SIG-M5 treated with dmso at 0.1 percent for 504 hours (cell line): Measurements from ENCODE around the gene MB21D2.
A peak's percentile ranks its signal among the peaks of the same experiment; 100 is the strongest.
"Not testable (repeated sequence)": the region's sequence is repeated elsewhere in the genome, so short reads cannot be mapped to it uniquely, and the experiment has no call there.

Source experiments
- DNase-seq: peaks from one replicate; lab custom pipeline; 2025; ENCODE audit not compliant: unreplicated experiment; lab: John Stamatoyannopoulos, UW

The MB21D2 gene

DNA sequence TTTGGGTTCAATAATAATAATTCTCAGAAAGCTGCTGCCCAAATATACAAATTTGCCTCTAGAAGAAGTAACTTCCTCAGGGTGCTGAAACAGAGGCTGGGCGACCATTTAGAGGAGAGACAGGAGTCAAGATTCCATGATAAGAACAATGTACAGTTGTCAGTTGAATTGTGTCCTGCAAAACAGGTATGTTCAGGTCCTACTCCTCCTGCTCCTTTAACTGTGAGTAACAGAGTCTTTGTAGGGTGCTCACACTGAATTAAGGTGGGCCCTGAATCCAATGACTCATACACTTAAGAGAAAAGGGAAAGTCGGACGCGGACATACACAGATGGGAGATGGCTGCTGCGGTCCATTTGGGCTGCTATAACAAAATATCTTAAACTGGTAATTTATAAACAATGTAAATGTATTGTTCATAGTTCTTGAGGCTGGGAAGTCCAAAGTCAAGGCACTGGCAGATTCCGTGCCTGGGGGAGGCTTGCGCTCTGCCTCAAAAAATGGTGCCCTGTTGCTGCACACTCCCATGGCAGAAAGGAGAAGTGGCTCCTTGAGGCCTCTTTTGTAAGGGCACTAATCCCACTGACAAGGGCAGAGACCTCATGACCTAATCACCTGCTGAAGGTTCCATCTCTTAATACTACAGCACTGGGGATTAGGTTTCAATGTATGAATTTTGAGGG lies 55.1 kb downstream of the MB21D2 start:
- DNase-seq: no peak

DNA sequence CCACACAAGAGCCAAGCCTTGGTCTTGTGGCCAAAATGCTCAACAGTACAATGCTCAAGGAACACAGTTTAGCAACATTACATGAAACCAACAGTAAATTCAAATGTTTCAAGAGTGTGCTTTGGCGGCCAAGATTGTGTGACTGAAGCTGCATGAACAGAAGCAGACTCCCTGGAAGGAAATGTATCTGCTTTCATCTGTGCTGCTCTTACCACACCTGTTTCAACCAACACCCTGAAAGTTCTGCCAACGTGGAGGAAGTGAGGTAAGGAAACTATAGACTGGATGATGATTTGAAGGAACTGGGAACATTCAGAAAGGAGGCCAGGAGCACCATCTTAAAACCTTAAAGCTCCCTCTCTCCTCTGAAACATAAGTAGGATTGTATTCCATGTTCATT lies 55.7 kb downstream of the MB21D2 start:
- DNase-seq: no peak

DNA sequence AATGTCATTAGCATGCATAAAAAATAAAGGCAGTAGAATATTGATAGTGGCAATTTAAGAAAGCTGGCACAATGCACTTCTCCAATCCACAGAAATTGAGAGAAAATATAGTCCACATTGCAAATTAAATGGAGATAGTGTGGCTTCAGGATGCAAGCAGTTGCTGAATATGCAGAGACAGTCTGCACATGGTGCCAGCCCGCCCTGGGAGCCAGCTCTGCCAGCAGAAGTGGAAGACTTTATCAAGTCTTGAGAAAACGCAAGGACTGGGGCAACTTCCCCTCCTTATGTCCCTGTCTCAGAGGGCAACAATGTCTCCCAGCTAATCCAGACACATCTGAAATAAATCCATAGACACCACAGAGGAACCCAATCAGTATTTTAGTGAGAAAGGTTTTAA lies 57.2 kb downstream of the MB21D2 start:
- DNase-seq: no peak

DNA sequence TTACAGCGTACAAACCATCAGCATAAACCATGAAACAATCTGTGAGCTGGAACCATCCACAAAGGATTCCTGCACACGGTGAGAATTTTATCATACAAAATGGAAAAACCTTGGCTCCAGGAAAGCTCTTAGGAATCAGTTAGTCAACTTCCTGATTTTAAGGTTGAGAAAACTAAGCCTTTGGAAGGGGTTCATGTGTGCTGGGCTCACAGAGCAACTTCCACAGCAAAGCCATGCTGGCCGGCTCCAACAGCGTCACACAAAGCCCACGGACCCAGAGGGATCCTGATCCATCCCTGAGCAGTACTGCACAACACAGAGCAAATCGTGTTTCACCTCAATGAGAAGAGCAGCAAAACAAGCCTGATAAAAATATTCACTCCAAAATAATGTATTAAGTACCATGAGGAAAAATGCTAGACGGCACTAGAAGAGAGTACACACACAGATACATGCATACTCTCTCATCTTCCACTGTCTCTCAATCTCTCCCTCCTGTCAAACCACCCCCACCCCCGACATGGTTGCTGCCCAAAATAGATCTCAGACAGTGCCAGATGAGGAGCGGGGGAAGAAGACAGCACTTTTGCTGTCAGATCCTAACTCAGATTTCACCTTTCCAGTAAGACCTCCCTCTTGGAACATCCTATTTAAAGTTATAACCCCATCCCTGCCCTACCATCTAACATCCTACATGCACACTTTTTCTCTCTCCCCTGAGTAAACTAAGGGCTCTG lies 58.6 kb downstream of the MB21D2 start:
- no peak for DNase-seq

DNA sequence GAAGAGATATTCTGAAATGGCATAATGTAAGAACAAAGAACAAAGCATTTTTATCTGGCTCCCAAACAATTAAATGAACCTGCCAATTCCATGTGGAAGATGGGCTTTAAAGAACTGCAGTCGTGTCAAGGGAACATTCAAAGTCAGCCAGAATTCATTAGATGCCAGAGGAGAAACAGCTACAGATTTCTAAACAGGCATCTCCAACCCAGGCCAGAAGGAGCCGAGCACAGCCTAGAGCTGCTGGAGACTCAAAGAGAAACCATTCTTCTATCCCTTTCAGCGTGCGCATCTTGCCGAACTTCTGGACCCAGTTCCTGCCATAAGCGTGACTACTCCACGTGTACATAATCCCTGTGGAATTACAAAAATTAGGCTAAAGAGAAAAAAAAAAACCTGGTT lies 60.4 kb downstream of the MB21D2 start:
- no peak for DNase-seq

DNA sequence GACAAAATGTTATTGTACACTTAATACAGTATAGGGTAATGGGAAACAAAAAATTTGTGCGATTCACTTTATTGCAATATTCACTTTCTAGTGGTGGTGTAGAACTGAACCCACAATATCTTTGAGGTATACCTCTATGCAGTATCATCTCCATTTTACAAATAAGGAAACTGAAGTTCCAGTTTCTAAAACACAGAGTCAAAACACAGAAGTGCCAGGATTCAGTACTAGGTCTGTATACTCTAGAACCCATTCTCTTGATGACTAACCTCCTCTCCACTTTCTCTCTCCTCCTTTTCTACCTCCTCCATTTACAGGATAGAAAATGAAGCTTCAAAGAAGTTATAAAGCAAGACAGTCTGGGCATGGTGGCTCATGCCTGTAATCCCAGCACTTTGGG lies 62.2 kb downstream of the MB21D2 start:
- DNase-seq: no peak

DNA sequence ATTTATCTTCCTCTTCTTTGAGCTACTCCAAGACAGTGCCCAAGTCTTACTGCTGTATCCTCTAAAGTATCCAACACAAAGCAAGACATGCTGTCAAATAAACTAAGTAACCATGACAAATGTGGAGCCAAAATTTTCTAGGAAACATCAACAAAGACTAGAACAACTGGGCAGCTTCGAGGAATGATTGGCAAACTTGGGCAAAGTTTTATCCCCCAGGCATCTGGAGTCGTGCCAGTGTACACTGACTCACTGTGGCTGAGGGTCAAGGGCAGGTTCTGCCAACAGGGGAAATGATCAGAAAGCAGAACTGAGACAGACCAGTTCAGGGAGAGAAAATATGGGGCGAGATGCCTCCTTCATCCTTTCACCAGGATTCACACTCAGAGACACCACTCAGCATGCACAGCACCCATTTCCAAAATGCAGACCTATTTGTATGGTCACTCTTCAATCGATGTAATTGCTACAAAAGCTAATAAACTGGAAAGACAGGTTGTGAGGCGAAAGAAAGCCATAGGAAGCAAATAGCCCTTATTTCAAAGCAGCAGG lies 65.8 kb downstream of the MB21D2 start:
- peak; percentile 71 for DNase-seq

DNA sequence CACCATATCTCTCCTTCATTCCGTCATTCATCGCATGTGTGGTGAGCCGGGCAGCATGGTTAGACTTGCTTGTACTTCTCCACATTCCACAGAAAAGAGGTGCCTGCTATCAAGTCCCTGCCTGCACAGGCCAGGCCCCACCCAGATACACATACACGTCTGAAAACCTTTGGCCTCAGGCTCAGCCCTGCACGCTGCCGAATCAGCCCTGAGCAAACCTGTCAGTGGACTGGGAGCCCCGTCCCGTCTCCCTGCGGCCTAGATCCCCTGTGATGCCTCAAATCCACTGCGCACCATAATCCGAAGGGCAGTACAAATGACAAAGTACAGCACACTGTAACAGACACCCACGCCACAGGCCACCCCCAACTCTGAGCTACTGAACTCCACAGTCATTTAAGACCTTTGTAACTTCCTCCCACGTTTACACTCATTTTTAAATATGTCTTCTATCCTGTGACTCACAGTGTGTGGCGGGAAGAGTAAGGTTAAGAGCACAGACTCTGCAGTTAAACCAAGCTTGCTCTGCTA lies 67.1 kb downstream of the MB21D2 start:
- DNase-seq: peak; percentile 26

DNA sequence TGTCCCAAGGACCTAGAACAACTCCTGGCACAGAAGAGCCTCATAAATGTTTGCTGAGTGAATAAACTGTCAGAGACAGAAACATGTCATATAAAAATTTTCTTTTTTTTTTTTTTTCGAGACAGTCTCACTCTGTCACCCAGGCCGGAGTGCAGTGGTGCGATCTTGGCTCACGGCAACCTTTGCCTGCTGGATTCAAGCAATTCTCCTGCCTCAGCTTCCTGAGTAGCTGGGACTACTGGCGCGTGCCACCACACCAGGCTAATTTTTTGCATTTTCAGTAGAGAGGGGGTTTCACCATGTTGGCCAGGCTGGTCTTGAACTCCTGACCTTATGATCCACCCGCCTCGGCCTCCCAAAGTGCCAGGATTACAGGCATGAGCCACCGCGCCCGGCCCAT lies 67.8 kb downstream of the MB21D2 start:
- DNase-seq: not testable (repeated sequence)

DNA sequence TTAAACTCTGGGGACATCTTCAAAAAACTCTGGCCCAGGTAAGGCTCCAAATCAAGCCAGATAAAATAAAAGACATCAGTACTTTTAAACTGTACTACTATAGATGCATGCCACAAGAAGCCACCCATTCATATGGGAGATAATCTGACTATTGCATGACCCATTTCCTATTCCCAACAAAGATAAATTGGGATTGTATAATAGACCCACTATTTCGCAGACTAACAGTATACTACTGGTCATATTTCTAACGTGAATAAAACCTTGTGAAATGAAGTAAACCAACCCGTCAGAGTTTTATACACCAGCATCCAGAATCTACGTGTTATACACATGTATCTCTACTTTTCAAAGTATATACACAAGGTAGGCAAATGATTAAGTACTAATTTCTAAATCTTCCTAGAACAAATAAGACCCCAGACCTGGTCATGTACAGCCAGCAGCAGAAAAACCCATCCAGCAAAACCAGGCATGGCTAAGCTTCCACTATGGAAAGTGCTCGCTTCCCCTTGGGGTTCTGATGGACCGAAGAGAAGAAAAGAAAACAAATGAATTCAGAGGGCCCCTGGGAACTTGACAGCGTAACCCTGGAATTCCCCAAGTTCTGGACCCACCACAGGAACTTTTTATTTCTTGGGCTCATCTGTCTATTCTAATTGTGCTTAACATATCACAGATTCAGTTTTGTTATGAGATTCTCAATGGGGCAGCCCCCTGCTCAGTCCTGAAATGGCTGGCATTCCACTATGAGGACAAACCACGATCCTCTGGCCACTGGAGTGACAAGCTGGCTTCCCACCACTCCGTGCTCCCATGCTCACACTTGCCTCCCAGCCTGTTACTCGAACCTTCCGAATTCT lies 69.1 kb downstream of the MB21D2 start:
- no peak for DNase-seq

DNA sequence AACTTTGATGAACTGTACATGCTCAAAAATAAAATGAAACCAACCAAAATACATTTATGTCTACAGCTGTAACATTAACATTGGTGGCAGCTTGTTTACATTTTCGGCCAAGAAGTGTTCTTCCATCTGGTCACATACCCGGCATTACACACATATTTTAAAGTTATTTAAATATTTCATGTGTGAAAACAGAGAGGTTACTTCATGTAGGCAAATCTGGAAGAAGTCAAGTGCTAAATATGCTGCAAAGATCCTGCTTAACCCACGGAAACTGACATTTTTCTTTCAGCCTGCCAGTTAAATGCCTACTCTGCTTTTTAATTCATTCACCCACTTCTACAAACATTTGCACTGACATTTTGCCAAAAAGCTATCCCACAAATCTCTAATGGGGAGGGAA lies 69.7 kb downstream of the MB21D2 start:
- no peak for DNase-seq

DNA sequence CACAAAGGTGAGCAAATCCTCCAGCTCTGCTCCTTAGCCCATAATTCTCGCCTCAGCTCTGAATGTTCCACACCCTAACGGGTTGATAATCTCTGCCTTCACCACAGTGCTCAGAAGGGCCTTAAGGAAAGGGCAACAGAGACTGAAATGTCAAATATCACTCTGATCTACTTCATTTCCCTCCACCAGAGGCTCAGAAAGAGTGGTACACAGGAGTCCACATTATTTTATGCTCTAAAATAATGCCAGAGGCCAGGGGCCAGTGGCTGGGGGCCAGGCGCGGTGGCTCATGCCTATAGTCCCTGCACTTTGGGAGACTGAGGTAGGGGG lies 72.2 kb downstream of the MB21D2 start:
- no peak for DNase-seq

DNA sequence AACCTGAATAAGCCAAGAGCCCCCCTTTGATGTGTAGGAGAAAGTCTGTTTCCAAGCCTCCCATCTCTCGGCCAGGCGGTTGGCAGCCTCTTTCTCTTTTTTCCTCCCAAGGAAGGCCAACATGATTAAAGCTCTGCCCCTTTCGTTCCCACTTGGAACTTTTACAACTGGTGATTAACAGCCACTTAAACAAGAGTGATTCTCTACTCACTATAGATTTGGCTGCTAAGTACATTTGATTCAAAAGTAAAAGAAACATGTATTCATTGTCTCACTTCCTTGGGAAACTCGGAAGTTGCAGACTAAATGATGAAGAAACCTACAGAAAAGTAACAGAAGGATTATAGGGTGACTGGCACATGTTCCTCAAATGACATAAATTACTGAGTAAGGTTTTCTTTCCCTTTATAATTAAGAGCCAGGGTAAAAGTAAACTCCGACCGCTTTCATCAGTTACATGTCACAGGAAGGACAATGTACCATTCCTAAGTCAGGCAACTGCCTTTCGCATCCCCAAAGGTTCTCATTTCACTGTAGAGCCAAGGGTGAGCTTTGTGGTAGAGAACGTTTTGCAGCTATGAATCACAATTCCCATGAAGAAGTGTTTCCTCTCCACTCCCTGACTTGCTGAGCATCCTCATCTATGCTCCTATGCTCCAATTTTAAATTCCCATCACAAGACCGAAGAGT lies 72.7 kb downstream of the MB21D2 start:
- DNase-seq: no peak

DNA sequence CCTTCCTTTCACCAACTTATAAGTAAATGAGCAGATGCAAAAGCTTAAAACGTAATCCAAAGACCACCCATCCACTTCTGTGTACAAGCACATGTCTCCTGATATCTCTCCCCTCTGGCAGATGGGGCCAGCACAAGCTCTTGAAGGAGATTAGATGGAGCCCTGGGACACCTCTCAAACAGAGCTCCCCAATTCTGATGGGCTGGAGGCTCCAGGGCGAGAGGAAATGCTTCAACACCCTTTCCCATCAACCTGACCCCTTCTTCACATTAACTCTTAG lies 73.2 kb downstream of the MB21D2 start:
- DNase-seq: no peak

DNA sequence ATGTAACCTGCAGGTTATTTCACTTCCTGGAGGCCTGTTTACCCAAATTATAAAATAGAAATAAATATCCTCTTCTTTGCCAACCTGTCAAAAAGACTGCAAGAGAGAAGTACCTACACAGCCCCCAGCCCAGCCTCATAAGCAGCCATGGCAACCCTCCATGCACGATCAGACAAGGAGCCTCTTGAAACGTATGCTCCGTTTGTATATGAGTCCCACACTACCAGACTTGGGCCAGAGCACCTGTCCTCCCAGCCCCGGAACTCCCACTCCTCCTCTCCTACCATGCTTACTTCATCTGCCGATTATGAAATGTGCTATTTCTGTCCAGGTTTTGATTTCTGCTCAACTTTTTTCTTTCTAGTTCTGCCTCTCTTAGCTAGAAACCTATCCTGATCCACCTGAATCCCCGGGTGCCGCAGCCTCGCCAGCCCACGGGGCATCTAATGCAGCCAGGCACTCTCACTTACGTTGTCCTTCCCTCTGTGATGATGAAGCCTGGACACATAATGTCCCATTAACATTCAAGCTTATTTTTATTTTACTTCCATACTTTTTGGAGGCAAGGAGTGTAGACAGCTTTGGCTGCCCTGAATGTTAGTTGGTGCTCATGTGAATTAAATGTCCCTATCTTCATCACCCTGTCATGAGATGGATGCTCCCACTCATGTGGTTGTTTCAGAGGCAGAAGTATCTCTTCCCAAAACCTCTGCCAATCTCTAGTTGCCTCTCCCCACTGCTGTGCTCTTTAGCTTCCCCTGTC lies 73.8 kb downstream of the MB21D2 start:
- no peak for DNase-seq

DNA sequence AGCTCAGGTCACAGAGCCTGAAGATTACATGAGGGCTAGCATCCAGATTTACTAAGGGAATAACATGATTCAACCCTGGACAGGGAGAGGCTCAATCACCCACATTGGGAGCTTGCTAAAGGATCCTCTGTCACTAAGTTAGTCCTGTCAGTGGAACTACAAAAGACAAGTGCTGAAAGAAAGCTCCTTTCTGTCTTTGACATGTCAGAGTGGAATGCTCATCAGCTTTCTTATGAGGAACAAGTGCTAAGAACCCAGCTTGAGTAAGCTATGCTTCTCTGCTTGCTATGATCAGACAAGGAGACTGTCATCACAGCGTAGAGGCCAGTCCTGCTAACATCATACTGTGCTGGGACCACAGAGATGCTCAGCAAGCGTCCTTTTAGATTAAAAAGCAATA lies 74.5 kb downstream of the MB21D2 start:
- no peak for DNase-seq

DNA sequence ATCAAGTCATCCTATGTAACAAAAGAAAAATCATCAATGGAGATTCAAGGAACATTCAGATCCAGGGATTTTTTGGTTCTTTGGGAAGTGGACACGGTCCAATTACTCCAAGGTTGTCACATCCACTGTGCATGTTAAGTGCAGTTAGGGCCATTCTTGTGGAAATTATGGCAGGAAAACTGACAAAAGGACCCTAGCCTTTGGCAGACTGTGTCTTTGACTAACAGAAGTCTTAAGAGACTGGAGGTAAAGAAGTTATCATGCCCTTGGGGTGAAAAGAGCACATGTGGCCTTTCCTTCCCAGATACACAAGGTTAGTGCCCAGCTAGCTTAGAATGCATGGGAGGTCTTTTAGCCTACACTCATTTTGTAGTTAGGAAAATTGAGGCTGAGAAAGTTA lies 74.9 kb downstream of the MB21D2 start:
- DNase-seq: no peak

DNA sequence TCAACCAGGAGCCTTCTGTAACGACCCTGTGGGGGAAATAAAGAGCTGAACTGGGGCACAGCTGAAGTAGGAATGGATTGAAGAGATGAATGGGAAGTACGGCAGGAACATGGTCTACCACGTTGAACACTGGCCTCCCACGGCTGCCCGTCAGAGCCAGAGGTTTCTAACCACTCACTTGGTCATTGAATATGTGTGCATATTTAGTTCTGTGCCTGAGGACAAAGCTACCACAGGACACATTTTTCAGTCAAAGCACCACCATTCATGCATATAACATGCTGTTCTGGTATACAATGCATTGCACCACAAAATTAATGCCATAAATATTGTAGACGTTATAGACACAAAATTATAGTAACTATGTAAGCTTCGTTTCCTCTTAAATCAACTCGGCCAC lies 75.5 kb downstream of the MB21D2 start:
- DNase-seq: no peak

DNA sequence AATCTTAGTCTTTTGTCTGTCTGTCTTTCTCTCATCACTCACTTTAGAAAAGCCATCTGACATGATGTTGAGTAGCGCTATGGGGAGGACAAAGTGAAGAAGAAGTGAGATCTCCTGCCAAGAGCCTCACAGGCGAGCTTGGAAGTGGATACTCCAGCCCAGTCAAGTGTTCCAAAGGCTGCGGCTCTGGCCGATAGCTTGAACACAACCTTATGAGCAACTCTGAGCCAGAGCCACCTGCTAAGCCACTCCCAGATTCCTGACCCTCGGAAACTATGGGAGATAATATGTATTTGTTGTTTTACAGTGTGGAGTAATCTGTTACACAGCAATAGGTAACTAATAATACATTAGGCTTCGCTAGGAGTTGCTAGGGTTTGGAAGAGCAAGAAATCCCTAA lies 76.2 kb downstream of the MB21D2 start:
- DNase-seq: no peak

DNA sequence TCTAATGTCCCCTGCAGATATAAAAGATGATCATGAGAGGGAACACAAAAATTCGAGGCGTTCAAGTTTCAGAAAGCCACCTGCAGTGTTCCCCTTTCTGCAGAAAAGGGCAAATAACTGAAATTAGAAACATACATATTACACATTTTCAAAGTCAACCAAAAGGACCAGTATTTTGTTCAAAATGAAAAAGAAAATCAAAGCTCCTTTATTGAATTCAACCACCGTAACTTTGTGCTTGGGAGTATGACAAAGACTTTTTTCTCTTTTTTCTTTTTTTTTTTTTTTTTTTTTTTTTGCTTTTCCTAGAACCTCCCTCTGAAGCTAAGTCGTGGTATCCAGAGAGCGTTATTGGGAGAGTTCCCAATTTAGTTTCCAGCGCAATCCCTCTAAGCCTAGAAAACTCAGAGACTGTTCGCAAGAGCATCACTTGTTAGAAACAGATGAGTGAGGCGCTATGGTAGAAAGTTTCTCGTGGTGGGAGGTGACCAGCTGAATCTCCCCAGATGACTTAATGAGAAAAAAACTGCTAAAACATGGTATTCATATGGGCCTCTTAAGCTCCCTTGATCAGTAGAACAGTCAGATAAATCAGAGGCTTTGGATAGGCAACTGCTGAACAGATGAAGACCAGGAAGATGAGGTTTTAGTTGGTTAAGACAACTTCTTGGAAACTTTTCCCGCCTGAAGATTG lies 77.4 kb downstream of the MB21D2 start:
- DNase-seq: no peak
